ENCODE data around the gene CASP10.

Gene CASP10

GRCh38 chr2:201196803-201197202, 13.9 kb downstream of the CASP10 start:
- no peak for DNase-seq (ENCODE audit: low read depth)

DNA sequence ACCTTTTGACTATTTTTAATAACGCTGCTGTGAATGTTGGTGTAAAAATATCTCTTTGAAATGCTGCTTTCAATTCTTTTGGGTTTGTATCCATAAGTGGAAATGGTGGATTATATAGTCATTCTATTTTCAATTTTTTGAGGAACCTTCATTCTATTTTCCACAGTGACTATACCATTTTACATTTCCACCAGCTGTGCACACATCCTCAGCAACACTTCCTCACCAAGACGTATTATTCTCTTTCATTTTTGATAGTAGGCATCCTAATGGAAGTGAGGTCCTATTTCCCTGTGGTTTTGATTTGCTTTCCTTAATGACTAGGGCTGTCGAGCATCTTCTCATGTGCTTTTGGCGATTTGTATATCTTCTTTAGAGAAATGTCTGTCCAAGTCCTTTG, 14.8 kb downstream of the CASP10 start:
- DNase-seq (ENCODE audit: low read depth): no peak

DNA sequence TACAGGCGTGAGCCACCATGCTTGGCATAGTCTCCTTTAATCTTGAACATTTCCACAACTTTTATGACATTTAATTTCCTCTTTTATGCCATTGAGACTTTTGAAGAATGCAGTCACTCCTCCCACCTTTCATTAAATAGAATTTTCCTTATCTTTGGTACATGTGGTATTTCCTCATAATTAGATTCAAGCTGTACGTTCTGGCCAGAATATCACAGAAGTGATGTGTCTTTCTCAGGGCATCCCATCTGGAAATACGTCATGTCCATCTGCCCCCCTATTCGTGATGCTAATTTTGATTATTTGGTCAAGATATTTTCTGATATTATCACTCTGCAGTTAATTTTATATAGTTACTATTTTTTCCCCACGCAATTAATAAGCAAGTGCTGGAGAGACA, 16.9 kb downstream of the CASP10 start:
- DNase-seq (ENCODE audit: low read depth): no peak

- DNase-seq (ENCODE audit: low read depth): no peak
These were observed 17.4 kb downstream of the CASP10 start for GRCh38 chr2:201200345-201200744.

DNA sequence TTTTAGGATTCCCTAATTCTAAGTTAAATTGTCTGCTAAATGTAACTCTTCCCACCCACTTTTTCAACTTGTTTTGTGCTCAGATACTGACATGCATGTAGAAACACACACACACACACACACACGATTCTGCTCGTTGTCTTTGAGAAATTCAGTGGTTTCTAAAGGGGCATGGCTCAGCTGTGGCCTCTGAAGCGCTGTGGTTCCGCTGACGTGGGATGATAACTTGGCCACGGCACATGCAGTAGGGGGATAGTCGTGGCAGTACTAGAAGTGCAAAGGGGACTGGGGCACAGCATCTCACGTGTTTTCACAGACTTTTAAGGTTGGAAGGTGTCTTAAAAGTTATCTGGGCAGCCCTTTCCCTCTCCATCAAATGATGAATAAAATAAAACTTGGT, 18.4 kb downstream of the CASP10 start:
- DNase-seq (ENCODE audit: low read depth): no peak

GRCh38 chr2:201203916-201204654, 21.1 kb downstream of the CASP10 start:
- DNase-seq (ENCODE audit: low read depth): no peak

GRCh38 chr2:201204655-201205514, 21.9 kb downstream of the CASP10 start:
- no peak for DNase-seq (ENCODE audit: low read depth)

DNA sequence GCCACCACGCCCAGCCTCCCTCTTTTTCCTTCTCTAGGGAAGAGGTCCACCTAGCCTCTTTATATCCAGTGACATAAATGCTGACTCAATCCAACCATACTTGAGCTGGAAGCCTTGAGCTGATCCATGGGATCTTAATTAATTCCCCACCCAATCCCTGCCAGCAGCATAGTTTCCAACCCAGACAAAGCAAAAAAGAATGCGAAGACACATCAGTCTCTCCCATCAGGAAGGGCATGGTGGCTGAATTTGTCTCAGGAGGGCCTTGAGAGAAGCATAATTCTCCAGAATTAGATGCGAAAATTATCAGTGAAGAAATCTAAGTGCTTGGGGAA, 22.5 kb downstream of the CASP10 start:
- DNase-seq (ENCODE audit: low read depth): no peak

DNA sequence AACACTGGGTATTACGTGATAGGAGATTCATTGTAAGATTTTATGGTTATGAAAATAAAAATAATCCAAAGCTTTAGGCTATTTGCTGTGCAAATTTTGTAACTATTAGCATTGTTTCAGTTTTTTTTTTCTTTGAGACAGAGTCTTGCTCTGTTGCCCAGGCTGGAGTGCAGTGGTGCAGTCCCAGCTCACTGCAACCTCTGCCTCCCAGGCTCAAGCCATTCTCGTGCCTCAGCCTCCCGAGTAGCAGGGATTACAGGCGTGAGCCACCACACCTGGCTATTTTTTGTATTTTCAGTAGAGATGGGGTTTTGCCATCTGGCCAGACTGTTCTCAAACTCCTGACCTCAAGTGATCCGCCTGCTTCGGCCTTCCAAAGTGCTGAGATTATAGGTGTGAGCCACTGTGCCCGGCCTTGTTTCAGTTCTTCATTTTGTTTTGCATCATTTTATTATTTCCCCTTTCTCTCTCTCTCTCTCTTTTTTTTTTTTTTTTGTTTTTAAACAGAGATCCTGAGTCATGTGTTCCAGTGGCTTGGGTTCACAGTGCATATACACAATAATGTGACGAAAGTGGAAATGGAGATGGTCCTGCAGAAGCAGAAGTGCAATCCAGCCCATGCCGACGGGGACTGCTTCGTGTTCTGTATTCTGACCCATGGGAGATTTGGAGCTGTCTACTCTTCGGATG, 25.8 kb downstream of the CASP10 start:
- DNase-seq (ENCODE audit: low read depth): no peak

DNA sequence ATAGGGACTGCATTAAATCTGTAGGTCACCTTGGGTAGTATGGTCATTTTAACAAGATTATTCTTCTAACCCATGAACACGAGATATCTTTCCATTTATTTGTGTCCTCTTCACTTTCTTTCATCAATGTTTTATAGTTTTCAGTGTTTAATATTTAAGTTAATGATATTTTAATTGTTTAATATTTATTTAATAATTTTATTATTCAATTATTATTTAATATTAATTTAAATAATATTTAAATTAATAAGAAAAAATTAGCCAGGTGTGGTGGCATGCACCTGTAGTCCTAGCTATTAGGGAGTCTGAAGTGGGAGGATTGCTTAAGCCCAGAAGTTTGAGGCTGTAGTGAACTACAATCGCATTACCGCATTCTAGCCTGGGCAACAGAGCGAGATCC, 33.0 kb downstream of the CASP10 start:
- DNase-seq (ENCODE audit: low read depth): no peak

DNA sequence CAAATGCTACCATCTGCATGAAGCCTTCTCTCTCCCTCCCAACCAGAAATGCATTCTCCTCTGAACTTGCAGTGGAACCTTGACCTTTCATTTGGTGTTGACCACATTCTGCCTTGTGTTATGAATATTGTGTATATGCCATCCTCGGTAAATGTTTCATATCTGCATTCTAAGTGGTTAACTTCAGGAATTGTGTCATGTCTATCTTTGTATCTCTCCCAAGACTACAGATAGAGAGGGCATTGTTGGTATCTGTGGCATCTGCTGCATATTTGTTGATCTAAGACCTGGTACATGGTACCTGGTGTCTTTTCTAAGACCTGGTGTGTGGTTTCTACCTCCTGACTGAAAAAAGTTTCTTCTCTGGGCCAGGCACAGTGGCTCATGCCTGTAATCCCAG, 34.0 kb downstream of the CASP10 start:
- DNase-seq (ENCODE audit: low read depth): no peak

- DNase-seq (ENCODE audit: low read depth): no peak
These were observed 35.8 kb downstream of the CASP10 start for GRCh38 chr2:201218780-201219179.

DNA sequence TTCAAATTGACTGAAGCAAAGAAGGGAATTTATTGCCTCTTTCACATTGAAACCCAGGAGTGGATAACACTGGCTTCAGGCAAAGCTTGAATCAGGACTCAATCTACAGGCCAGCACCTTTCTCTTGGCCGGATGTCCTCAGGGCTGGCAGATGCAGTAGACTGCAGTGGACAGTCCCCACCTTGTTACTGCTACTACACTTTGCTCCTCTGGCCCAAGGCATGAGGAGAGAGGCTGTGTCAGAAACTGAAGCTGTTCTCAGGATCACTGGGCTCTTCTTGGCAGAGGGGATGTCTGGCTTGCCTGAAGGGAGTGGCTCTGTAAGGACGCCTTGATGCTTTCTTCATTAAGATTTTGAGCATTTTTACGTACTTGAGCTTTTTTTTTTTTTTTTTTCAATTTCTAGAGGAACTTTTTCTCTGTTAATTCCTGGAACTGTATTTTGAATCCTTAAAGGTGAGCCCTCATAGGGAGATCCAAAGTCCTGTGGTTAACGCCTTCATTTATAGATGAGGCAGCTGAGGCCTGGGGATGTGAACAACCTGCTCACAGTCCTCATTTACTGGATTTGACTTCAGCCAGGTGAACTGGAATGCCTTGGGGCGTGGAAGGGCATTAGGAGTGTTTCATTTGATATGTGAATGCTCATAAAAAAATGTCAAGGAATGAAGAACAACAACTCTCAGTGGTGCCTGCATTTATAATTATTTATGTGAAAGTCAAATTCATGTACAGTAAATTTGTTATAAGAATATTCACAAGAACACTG, 36.6 kb downstream of the CASP10 start:
- DNase-seq (ENCODE audit: low read depth): no peak

DNA sequence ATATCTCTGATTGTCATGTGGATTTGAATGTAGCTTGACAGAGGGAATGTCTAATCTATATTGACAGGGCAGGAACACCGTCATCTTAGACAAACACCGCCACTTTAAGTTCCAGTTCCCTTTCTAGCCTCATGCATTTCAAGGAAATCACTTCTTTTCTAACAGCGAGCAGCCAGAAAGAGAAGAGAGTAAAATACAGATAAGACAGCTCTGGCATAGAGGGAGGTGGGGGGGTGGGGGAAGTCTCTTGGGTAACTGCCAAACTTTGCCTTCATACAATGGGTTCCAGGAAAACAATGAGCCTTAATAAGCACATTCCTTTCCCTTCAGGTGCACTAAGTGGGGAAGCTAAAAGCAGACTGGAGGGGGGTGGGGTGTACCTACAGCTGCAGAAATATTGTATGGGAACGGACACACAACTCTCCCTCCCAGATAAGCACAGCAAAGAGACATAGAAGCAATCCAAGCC, 37.2 kb downstream of the CASP10 start:
- DNase-seq (ENCODE audit: low read depth): no peak

DNA sequence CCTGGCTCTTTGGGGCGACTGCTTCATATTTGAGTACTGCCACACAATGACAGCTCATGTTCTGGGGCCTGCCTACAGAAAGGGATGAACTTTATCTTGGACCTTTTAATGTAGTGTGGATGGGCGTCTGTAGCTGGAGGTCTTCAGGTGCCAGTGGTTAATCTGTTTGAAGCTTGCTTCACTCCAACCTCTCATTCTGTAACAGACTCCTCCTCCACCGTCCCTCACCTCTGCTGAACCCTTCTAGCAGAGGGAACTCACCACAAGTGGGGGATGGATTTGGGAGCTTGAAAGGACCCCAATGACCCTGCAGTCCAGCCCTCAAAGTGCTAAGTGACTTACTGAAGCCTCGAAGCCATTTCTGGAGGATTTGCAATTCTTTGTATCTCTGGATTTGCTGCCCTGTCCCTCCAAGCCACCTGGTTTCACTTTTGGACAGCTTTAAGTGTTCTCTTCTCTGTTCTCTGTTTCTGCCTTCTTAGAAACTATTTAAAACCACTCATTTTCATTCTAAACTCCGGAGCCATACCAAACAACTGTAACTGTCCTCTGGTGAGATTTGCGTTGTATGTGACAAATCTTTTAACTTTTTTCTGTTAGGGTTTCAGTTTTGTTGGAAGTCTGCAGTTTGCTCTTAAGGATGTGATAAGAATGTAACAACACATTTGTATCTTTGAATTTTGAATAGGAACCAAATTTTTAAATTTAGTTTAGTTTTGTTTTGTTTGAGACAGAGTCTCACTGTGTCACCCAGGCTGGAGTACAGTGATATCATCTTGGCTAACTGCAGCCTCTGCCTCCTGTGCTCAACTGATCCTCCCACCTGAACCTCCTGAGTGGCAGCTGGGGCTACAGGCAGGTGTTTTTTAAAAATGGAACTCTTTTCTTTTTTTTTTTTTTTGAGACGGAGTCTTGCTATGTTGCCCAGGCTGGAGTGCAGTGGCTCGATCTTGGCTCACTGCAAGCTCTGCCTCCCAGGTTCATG, 40.4 kb downstream of the CASP10 start:
- no peak for DNase-seq (ENCODE audit: low read depth)

- no peak for DNase-seq (ENCODE audit: low read depth)
These were observed 45.5 kb downstream of the CASP10 start for GRCh38 chr2:201228271-201228911.

DNA sequence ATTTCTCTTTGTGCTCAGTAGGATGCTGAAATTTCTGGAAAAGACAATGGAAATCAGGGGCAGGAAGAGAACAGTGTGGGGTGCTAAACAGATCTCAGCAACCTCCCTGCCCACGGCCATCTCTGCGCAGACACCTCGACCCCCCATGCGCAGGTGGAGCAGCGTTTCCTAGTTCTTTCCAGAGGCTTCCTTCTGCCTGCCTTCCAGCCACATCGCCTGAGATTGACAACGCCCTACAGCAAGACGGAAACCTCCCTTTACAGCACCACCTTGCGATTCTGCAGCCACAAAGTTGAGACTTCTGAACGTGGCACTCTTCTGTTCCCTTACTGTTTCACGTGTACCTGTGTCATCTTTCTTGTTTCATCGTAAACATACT, 46.0 kb downstream of the CASP10 start:
- no peak for DNase-seq (ENCODE audit: low read depth)

DNA sequence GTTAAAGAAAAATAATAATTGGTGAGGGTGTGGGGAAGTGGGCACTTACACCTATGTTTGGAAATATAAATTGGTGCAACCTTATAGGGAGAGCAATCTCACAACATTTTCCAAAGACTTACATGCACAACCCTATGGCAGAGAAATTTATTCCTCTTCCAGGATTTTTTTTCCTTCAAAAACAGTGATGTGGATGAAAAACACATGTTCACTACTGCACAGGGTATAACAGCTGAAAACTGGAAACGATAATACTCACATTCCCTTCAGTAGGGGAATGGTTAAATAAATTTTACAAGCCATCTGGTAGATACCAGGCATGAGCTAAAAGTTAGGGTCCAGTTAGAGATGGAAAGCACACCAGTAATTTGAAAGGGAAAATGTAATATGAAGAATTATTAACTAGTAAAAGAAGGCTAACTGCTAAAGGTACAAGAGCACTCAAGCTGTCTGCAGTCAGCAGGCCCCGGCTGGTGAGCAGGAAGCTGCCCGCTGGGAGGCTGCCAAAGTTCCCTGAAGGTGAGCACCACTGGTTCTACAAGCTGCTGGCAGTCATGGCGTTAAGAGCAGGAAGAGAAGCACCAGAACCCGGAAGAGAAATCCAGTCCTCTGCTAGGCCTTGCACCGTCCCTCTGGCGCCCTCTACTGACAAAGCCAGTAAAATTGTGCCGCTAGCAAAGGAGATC, 49.0 kb downstream of the CASP10 start:
- peak; percentile 65 for DNase-seq (ENCODE audit: low read depth)

GRCh38 chr2:201232467-201232815, 49.5 kb downstream of the CASP10 start:
- DNase-seq (ENCODE audit: low read depth): no peak

Data from stimulated activated CD8-positive, alpha-beta memory T cell treated with anti-CD3 and anti-CD28 coated beads, Interleukin-12 subunit alpha, Interleukin-12 subunit beta, amount 100 ng/mL, for 4 hours (primary cell).